ENCODE results near the gene PCF11. TPM values are rescaled to one million over a fixed set of nuclear protein-coding genes. Genes with fewer than 3 reads are reported as not detected.
A peak's percentile ranks its signal among the peaks of the same experiment; 100 is the strongest.

The PCF11 gene
- total RNA-seq, 4 donors from 2014 or later, result 80.7 to 191 (median 122) TPM

GRCh38 chr11:83192606-83193245 is 35.8 kb downstream of the PCF11 start:
- no peaks in the 10 kb centered on the region for H3K27me3 ChIP-seq
- peak overlapping the region; percentile 87 to 88 for H3K27ac ChIP-seq
- no peak for TF ChIP-seq POLR2A (IDR thresholded peaks at IDR 0.05)
- TF ChIP-seq CTCF (IDR thresholded peaks at IDR 0.05), result no peak
- H3K4me3 ChIP-seq, result peak overlapping the region; percentile 68 to 82
- DNase-seq, result no peak
- intact Hi-C loops (cut with DNase I; ENCODE audit: low total_unique reads), result loop anchor here (5.0 to 10.0 kb wide), 2 partner anchors 120 to 288 kb away; partner anchors contain the start of genes DDIAS, PRCP and RAB30
- peaks cover 0 to 7% of the 10 kb centered on the region in 2 donors for H3K4me1 ChIP-seq
- H3K9me3 ChIP-seq, result no peaks in the 10 kb centered on the region
- H3K36me3 ChIP-seq, result no peaks in the 10 kb centered on the region

- no peaks in the 10 kb centered on the region for H3K9me3 ChIP-seq
- intact Hi-C loops (cut with DNase I; ENCODE audit: low total_unique reads), result loop anchor here (5.0 to 10.0 kb wide), 2 partner anchors 121 to 289 kb away; partner anchors contain the start of genes DDIAS, PRCP and RAB30
- H3K27ac ChIP-seq, result peak within 1 kb of the TSS; percentile 87 to 88
- TF ChIP-seq CTCF (IDR thresholded peaks at IDR 0.05), result peak in 1 of 4 experiments; percentile 30
- peak; percentile 71 to 82 for TF ChIP-seq POLR2A (IDR thresholded peaks at IDR 0.05)
- H3K4me3 ChIP-seq, result peak within 1 kb of the TSS; percentile 68 to 82
- peak; percentile 90 to 94 for DNase-seq
- H3K4me1 ChIP-seq, result peaks cover 0 to 7% of the 10 kb centered on the region in 2 donors
- no peaks in the 10 kb centered on the region for H3K27me3 ChIP-seq
- H3K36me3 ChIP-seq, result no peaks in the 10 kb centered on the region
These were observed 36.7 kb downstream of the PCF11 start, which contains the start of gene ANKRD42 for GRCh38 chr11:83193315-83194280. Gene ANKRD42 (plus strand): TSS chr11:83193712. CDS start chr11:83194671, 959 bp downstream.

GRCh38 chr11:83194281-83195142 is 37.6 kb downstream of the PCF11 start:
- Histone ChIP-seq H3K4me3 (peak overlapping the region; percentile 68 to 82), H3K27me3 (no peaks in the 10 kb centered on the region), H3K4me1 (peaks cover 0 to 7% of the 10 kb centered on the region in 2 donors), H3K36me3 (no peaks in the 10 kb centered on the region), H3K27ac (peak overlapping the region; percentile 87 to 88), H3K9me3 (no peaks in the 10 kb centered on the region)
- intact Hi-C loops (cut with DNase I; ENCODE audit: low total_unique reads), result loop anchor here (5.0 to 10.0 kb wide), 2 partner anchors 122 to 290 kb away; partner anchors contain the start of genes DDIAS, PRCP and RAB30
- peak; percentile 76 to 77 for DNase-seq
- TF ChIP-seq CTCF (IDR thresholded peaks at IDR 0.05), result no peak
- TF ChIP-seq POLR2A (IDR thresholded peaks at IDR 0.05), result peak in 1 of 2 donors; percentile 44

GRCh38 chr11:83195143-83195466 is 38.2 kb downstream of the PCF11 start:
- TF ChIP-seq CTCF (IDR thresholded peaks at IDR 0.05), result no peak
- no peak for TF ChIP-seq POLR2A (IDR thresholded peaks at IDR 0.05)
- peak overlapping the region; percentile 87 to 88 for H3K27ac ChIP-seq
- no peaks in the 10 kb centered on the region for H3K36me3 ChIP-seq
- H3K4me3 ChIP-seq, result peak overlapping the region in 1 of 2 donors; percentile 68
- H3K4me1 ChIP-seq, result peaks cover 0 to 7% of the 10 kb centered on the region in 2 donors
- DNase-seq, result no peak
- H3K9me3 ChIP-seq, result no peaks in the 10 kb centered on the region
- H3K27me3 ChIP-seq, result no peaks in the 10 kb centered on the region
- intact Hi-C loops (cut with DNase I; ENCODE audit: low total_unique reads), result loop anchor here (10.0 kb wide), 1 partner anchor 290 kb away; the partner anchor contains the start of genes DDIAS and PRCP

All from uterus (tissue), 4 donors.